SK-N-SH (cell line): Measurements from ENCODE around the gene MATN1. TPM values are rescaled to one million over a fixed set of nuclear protein-coding genes. Genes with fewer than 3 reads are reported as not detected.

Experiments
- CTCF ChIA-PET: fragments of 300-600, 350-600 bp; formaldehyde crosslinking; extraction: SDS; loops from one replicate; lab custom pipeline; 2021; lab: Yijun Ruan, JAX
- POLR2A ChIA-PET: fragments of 350-600 bp; sonication (Branson Sonifier 250); formaldehyde crosslinking; extraction: SDS; loops from one replicate; lab custom pipeline; 2020; ENCODE audit warnings: antibody characterized with exemption, inconsistent platforms; lab: Yijun Ruan, JAX
- DNase-seq: peaks from one replicate; pipeline ENCODE4 v3.0.0; 2012
- H2AFZ ChIP-seq: fragments of 200-600 bp; sonication (generic); 2 replicates; pipeline ENCODE4 v1.8.1; 2016; ENCODE audit warnings: antibody characterized with exemption, mild to moderate bottlenecking, low read depth
- H3F3A ChIP-seq: fragments of 200-600 bp; sonication (generic); replicated peaks from 2 replicates; pipeline ENCODE3; 2016; ENCODE audit warnings: antibody characterized with exemption, mild to moderate bottlenecking; ENCODE audit not compliant: insufficient read depth
- H3K27ac ChIP-seq, 2 experiments: fragments of 200-500 bp in 1 of 2; fragments of 200-600 bp in 1 of 2; sonication (Bioruptor generic) in 1 of 2; sonication (generic), shearing (Covaris generic) in 1 of 2; 2 replicates each; pipeline versions ENCODE4 v1.5.1 to v1.6.1; 2014 to 2016; ENCODE audit warnings: low read depth in 2 of 2, inconsistent platforms in 1 of 2, low read length in 1 of 2, mild to moderate bottlenecking in 1 of 2, mixed read lengths in 1 of 2
- H3K27me3 ChIP-seq: fragments of 200-600 bp; sonication (generic), shearing (Covaris generic); 2 replicates; pipeline ENCODE4 v1.6.1; 2016; ENCODE audit warnings: mixed run types; ENCODE audit not compliant: insufficient read depth
- H3K36me3 ChIP-seq, 2 experiments: fragments of 200-500 bp in 1 of 2; fragments of 200-600 bp in 1 of 2; sonication (Bioruptor generic) in 1 of 2; sonication (generic) in 1 of 2; replicated peaks in 1 of 2; 2 replicates each; pipeline versions ENCODE3 to v1.5.1; 2014 to 2016; ENCODE audit warnings: low read length in 1 of 2, mild to moderate bottlenecking in 1 of 2; ENCODE audit not compliant: insufficient read depth in 2 of 2, control insufficient read depth in 1 of 2
- H3K4me1 ChIP-seq, 2 experiments: fragments of 200-500 bp in 1 of 2; fragments of 200-600 bp in 1 of 2; sonication (Bioruptor generic) in 1 of 2; sonication (generic), shearing (Covaris generic) in 1 of 2; 2 replicates each; pipeline versions ENCODE4 v1.5.1 to v1.6.1; 2014 to 2016; ENCODE audit warnings: low read depth in 1 of 2, low read length in 1 of 2, mixed run types in 1 of 2; ENCODE audit not compliant: insufficient read depth in 2 of 2, control insufficient read depth in 1 of 2
- H3K4me2 ChIP-seq: fragments of 200-600 bp; sonication (generic), shearing (Covaris generic); 2 replicates; pipeline ENCODE4 v1.6.1; 2017; ENCODE audit warnings: mixed run types
- H3K4me3 ChIP-seq, 2 experiments: fragments of 200-500 bp in 1 of 2; fragments of 200-600 bp in 1 of 2; sonication (Bioruptor generic) in 1 of 2; sonication (generic), shearing (Covaris generic) in 1 of 2; 2 replicates each; pipeline versions ENCODE4 v1.5.1 to v1.8.1; 2014 to 2016; ENCODE audit warnings: low read depth in 2 of 2, inconsistent platforms in 1 of 2, low read length in 1 of 2, mild to moderate bottlenecking in 1 of 2, mixed read lengths in 1 of 2, moderate library complexity in 1 of 2
- H3K79me2 ChIP-seq: fragments of 200-600 bp; sonication (generic); 2 replicates; pipeline ENCODE4 v1.8.1; 2017; ENCODE audit warnings: mild to moderate bottlenecking; ENCODE audit not compliant: insufficient read depth
- H3K9ac ChIP-seq: fragments of 200-600 bp; sonication (generic); 2 replicates; pipeline ENCODE4 v1.6.1; 2017; ENCODE audit warnings: mixed run types
- H3K9me2 ChIP-seq: fragments of 200-600 bp; sonication (generic); 2 replicates; pipeline ENCODE4 v1.6.1; 2017; ENCODE audit warnings: mixed run types
- H3K9me3 ChIP-seq: fragments of 200-600 bp; sonication (generic); 2 replicates; pipeline ENCODE4 v1.6.1; 2017; ENCODE audit warnings: mixed run types, mild to moderate bottlenecking, moderate library complexity
- H4K20me1 ChIP-seq: fragments of 200-600 bp; sonication (generic); 2 replicates; pipeline ENCODE4 v1.6.1; 2017; ENCODE audit warnings: mild to moderate bottlenecking, mixed run types; ENCODE audit not compliant: insufficient read depth
- ELF1 ChIP-seq: IDR thresholded peaks from 2 replicates; pipeline ENCODE4 v1.4.0; 2012
- FOSL2 ChIP-seq: IDR thresholded peaks from 2 replicates; pipeline ENCODE4 v1.4.0; 2012; ENCODE audit warnings: low read depth, mild to moderate bottlenecking, moderate library complexity, borderline replicate concordance
- GABPA ChIP-seq: IDR thresholded peaks from 2 replicates; pipeline ENCODE4 v1.4.0; 2012; ENCODE audit warnings: low read depth, mild to moderate bottlenecking
- GATA2 ChIP-seq: sonication (generic); formaldehyde crosslinking; IDR thresholded peaks from 2 replicates; pipeline ENCODE4 v1.5.0; 2020; ENCODE audit warnings: mild to moderate bottlenecking, missing genetic modification reagents
- MEF2A ChIP-seq: IDR thresholded peaks from 2 replicates; pipeline ENCODE4 v1.4.0; 2012; ENCODE audit warnings: low read depth, borderline replicate concordance
- MXI1 ChIP-seq: IDR thresholded peaks from 2 replicates; pipeline ENCODE4 v1.6.1; 2012; ENCODE audit warnings: mild to moderate bottlenecking, low read depth, low read length, improper control_type of control experiment
- NFIC ChIP-seq: IDR thresholded peaks from 2 replicates; pipeline ENCODE4 v1.4.0; 2012; ENCODE audit warnings: borderline replicate concordance
- RAD21 ChIP-seq: IDR thresholded peaks from 2 replicates; pipeline ENCODE4 v1.6.1; 2012; ENCODE audit warnings: mild to moderate bottlenecking, low read length
- RXRA ChIP-seq: IDR thresholded peaks from 2 replicates; pipeline ENCODE4 v1.4.0; 2012; ENCODE audit warnings: low read depth, mild to moderate bottlenecking, borderline replicate concordance
- YY1 ChIP-seq: IDR thresholded peaks from 2 replicates; pipeline ENCODE4 v1.4.0; 2012; ENCODE audit warnings: low read depth, mild to moderate bottlenecking
- ZBTB33 ChIP-seq: IDR thresholded peaks from 2 replicates; pipeline ENCODE4 v1.4.0; 2012; ENCODE audit warnings: low read depth, borderline replicate concordance
- WGBS: methylation state at CpG from one replicate; pipeline ENCODE4 v1.1.6; 2017; ENCODE audit warnings: low lambda C conversion rate; 5-methylcytosine and 5-hydroxymethylcytosine counted together
- polyA plus RNA-seq, 3 experiments: library from polyadenylated mRNA; depleted of rRNA; stranded (reverse); fragments of >200 nt; gene quantifications; 2 replicates each; pipeline ENCODE4 v1.2.3, GENCODE V29; 2012
- TF ChIP-seq, protein P1 (sequence below): fragments of 150-350 bp; IDR thresholded peaks from 2 replicates; pipeline ENCODE4 v1.6.1; 2016; ENCODE audit warnings: mild to moderate bottlenecking, low read depth, low read length

The MATN1 gene
- polyA plus RNA-seq, 1 of the 3 experiments (the other 2 are of a cell fraction): 0.23 TPM

DNA sequence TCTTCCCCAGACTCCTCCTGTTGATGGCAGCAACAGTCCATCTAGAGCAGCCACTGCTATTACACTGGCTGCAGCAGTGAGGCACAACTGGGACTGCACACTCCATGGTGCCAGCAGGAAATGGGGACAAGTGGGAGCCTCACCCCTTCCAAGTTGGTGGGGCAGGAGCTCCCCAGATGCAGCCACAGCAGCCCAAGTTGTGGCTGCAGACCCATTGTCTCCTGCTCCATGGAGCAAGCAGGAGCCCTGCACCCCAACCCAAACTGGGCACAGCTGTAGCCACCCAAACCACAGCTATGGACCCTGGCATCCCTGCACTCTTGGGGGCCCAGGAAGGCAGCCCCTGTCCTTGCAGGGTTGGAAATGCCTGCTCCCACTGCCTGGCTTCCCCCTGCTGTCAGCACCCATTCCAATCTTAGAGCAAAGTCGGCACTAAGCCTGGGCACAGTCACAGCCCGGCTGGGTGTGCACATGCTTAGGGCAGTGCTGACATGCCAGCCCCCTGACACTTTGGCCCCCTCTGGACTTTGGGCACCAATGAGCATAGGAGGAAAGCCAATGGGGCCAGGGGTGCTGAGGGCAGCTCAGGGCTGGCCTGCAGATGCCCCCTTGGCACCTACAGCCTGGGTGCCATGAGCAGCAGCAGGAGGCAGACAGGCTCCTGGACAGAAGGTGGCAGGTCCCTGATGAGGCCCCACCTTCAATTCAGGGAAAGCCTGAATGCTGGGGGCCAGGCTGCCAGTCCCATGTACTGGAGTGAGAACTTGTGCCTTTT lies 44.0 kb downstream of the MATN1 start:
- Histone ChIP-seq H3K4me3 (no peak overlapping the region), H3K9ac (no peak overlapping the region), H3K4me1 (no peaks in the 10 kb centered on the region), H3K79me2 (no peaks in the 10 kb centered on the region), H3K36me3 (no peaks in the 10 kb centered on the region), H3K27ac (no peak overlapping the region), H3K4me2 (no peak overlapping the region), H3K27me3 (peaks cover 3% of the 10 kb centered on the region; the same call in 1 of the 2 replicates), H3K9me3 (no peaks in the 10 kb centered on the region), H3K9me2 (no peaks in the 10 kb centered on the region), H3F3A (no peaks in the 10 kb centered on the region), H2AFZ (no peak overlapping the region), H4K20me1 (no peaks in the 10 kb centered on the region)
- TF ChIP-seq FOSL2 (no peak), RAD21 (no peak)
- TF ChIP-seq, protein P1, sequence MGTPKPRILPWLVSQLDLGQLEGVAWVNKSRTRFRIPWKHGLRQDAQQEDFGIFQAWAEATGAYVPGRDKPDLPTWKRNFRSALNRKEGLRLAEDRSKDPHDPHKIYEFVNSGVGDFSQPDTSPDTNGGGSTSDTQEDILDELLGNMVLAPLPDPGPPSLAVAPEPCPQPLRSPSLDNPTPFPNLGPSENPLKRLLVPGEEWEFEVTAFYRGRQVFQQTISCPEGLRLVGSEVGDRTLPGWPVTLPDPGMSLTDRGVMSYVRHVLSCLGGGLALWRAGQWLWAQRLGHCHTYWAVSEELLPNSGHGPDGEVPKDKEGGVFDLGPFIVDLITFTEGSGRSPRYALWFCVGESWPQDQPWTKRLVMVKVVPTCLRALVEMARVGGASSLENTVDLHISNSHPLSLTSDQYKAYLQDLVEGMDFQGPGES: no peak
- ChIA-PET POLR2A (no interaction called here), CTCF (interaction anchor here (1.2 kb wide), 1 partner anchor 40 kb away, joined by 3 read pairs; no protein-coding TSS in a partner anchor)
- DNase-seq: no peak
- whole genome bisulfite sequencing: no CpG with 5 or more reads among the region's 2 CpGs

- H3K4me1 ChIP-seq: no peaks in the 10 kb centered on the region
- ChIA-PET CTCF (interaction anchor here (1.2 kb wide), 1 partner anchor 36 kb away, joined by 4 read pairs; no protein-coding TSS in a partner anchor), POLR2A (no interaction called here)
- no peaks in the 10 kb centered on the region for H3F3A ChIP-seq
- 16% methylated on average over 3 of the region's 3 CpGs for WGBS
- H3K4me3 ChIP-seq: no peak overlapping the region
- H3K9me3 ChIP-seq: no peaks in the 10 kb centered on the region
- no peak overlapping the region for H3K27ac ChIP-seq
- H4K20me1 ChIP-seq: no peaks in the 10 kb centered on the region
- no peak for TF ChIP-seq NFIC
- TF ChIP-seq MEF2A: no peak
- no peak for TF ChIP-seq ZBTB33
- no peak for TF ChIP-seq ELF1
- no peak for TF ChIP-seq YY1
- no peak for TF ChIP-seq MXI1
- no peak for TF ChIP-seq RXRA
- no peak for TF ChIP-seq GATA2 (CRISPR knock-in tag)
- TF ChIP-seq GABPA: no peak
- no peak overlapping the region for H3K9ac ChIP-seq
- H3K27me3 ChIP-seq: no peaks in the 10 kb centered on the region
- no peak overlapping the region for H2AFZ ChIP-seq
- no peaks in the 10 kb centered on the region for H3K36me3 ChIP-seq
- no peaks in the 10 kb centered on the region for H3K9me2 ChIP-seq
- H3K4me2 ChIP-seq: no peak overlapping the region
- DNase-seq: no peak
- H3K79me2 ChIP-seq: no peaks in the 10 kb centered on the region
Observed at GRCh38 chr1:30678209-30678608, 45.2 kb downstream of the MATN1 start.
